ENCODE data around the gene MANEA. TPM values are rescaled to one million over a fixed set of nuclear protein-coding genes. Genes with fewer than 3 reads are reported as not detected.
A peak's percentile ranks its signal among the peaks of the same experiment; 100 is the strongest.

Gene MANEA
- total RNA-seq = 10 to 100 TPM in 2 of 4 donors, 1 to 10 TPM in 2; 7.5 to 11.4 (median 9.9) TPM

- DNase-seq (ENCODE audit: low spot score in 2 of 2) = peak; percentile 62 to 68
- Histone ChIP-seq H3K4me3 (peak within 1 kb of the TSS; percentile 55 to 97 (median 69)), H3K9me3 (no peaks in the 10 kb centered on the region), H3K27me3 (no peaks in the 10 kb centered on the region), H3K36me3 (no peaks in the 10 kb centered on the region), H3K27ac (peak within 1 kb of the TSS; percentile 93 to 95 (median 94)), H3K4me1 (peaks cover 0 to 47% (median 18%) of the 10 kb centered on the region in 4 donors)
- WGBS, 2 donors = 1% methylated on average over 57 to 61 of the region's 70 CpGs
- TF ChIP-seq POLR2A (IDR thresholded peaks at IDR 0.05) = peak; percentile 35 to 50
- TF ChIP-seq CTCF (IDR thresholded peaks at IDR 0.05) = peak in 3 of 5 experiments; percentile 6 to 33 (median 13)
- TF ChIP-seq EP300 (IDR thresholded peaks at IDR 0.05) = peak in 1 of 2 donors; percentile 57
Observed at GRCh38 chr6:95577304-95578105, at the start of gene MANEA. MANEA (plus strand) TSS chr6:95577535; CDS start chr6:95586440, 8,905 bp downstream.

GRCh38 chr6:95529762-95530161 is 47.6 kb upstream of the MANEA start:
- Histone ChIP-seq H3K4me1 (no peaks in the 10 kb centered on the region), H3K36me3 (no peaks in the 10 kb centered on the region), H3K4me3 (no peak overlapping the region), H3K9me3 (no peaks in the 10 kb centered on the region), H3K27me3 (no peaks in the 10 kb centered on the region), H3K27ac (no peak overlapping the region)
- no peak for TF ChIP-seq EP300 (IDR thresholded peaks at IDR 0.05)
- TF ChIP-seq CTCF (IDR thresholded peaks at IDR 0.05) = no peak
- no peak for TF ChIP-seq POLR2A (IDR thresholded peaks at IDR 0.05)
- 44 to 46% methylated on average over 1 of the region's 1 CpG for WGBS, 2 donors
- DNase-seq (ENCODE audit: low spot score in 2 of 2) = no peak

- no peak for DNase-seq (ENCODE audit: low spot score in 2 of 2)
- H3K27me3 ChIP-seq = no peaks in the 10 kb centered on the region
- H3K27ac ChIP-seq = no peak overlapping the region
- no peaks in the 10 kb centered on the region for H3K4me1 ChIP-seq
- H3K4me3 ChIP-seq = no peak overlapping the region
- no peaks in the 10 kb centered on the region for H3K9me3 ChIP-seq
- no peak for TF ChIP-seq POLR2A (IDR thresholded peaks at IDR 0.05)
- TF ChIP-seq CTCF (IDR thresholded peaks at IDR 0.05) = no peak
- TF ChIP-seq EP300 (IDR thresholded peaks at IDR 0.05) = no peak
- no peaks in the 10 kb centered on the region for H3K36me3 ChIP-seq
- WGBS, 2 donors = 26 to 34% methylated on average over 3 of the region's 3 CpGs
Observed at GRCh38 chr6:95530176-95530819, 47.0 kb upstream of the MANEA start.

- Histone ChIP-seq H3K9me3 (no peaks in the 10 kb centered on the region), H3K36me3 (no peaks in the 10 kb centered on the region), H3K4me3 (no peak overlapping the region), H3K4me1 (peaks cover 0 to 28% (median 0%) of the 10 kb centered on the region in 4 donors), H3K27ac (peak overlapping the region in 1 of 4 donors; percentile 73), H3K27me3 (no peaks in the 10 kb centered on the region)
- TF ChIP-seq POLR2A (IDR thresholded peaks at IDR 0.05) = no peak
- WGBS, 2 donors = 54 to 74% methylated on average over 1 of the region's 1 CpG
- DNase-seq (ENCODE audit: low spot score in 2 of 2) = no peak
Observed at GRCh38 chr6:95543798-95544197, 33.5 kb upstream of the MANEA start.

- peak overlapping the region in 2 of 4 donors; percentile 70 to 73 for H3K27ac ChIP-seq
Observed at GRCh38 chr6:95544517-95545225, 32.7 kb upstream of the MANEA start.

More at GRCh38 chr6:95544517-95545225, 32.7 kb upstream of the MANEA start:
- 56 to 58% methylated on average over 3 of the region's 3 CpGs for WGBS, 2 donors
- no peaks in the 10 kb centered on the region for H3K27me3 ChIP-seq
- H3K4me1 ChIP-seq = peaks cover 0 to 28% (median 0%) of the 10 kb centered on the region in 4 donors
- H3K9me3 ChIP-seq = no peaks in the 10 kb centered on the region
- TF ChIP-seq CTCF (IDR thresholded peaks at IDR 0.05) (no peak), EP300 (IDR thresholded peaks at IDR 0.05) (no peak), POLR2A (IDR thresholded peaks at IDR 0.05) (no peak)
- no peaks in the 10 kb centered on the region for H3K36me3 ChIP-seq
- no peak for DNase-seq (ENCODE audit: low spot score in 2 of 2)
- no peak overlapping the region for H3K4me3 ChIP-seq
